ENCODE results near the gene SYNCRIP.

GRCh38 chr6:85650606-85651005, 7.9 kb upstream of the SYNCRIP start:
- TF ChIP-seq CTCF (IDR thresholded peaks at IDR 0.05) (no peak), POLR2A (IDR thresholded peaks at IDR 0.05) (no peak)
